ENCODE results near the gene OR2A1.
"Not testable (repeated sequence)": the region's sequence is repeated elsewhere in the genome, so short reads cannot be mapped to it uniquely, and the experiment has no call there.

The OR2A1 gene

DNA sequence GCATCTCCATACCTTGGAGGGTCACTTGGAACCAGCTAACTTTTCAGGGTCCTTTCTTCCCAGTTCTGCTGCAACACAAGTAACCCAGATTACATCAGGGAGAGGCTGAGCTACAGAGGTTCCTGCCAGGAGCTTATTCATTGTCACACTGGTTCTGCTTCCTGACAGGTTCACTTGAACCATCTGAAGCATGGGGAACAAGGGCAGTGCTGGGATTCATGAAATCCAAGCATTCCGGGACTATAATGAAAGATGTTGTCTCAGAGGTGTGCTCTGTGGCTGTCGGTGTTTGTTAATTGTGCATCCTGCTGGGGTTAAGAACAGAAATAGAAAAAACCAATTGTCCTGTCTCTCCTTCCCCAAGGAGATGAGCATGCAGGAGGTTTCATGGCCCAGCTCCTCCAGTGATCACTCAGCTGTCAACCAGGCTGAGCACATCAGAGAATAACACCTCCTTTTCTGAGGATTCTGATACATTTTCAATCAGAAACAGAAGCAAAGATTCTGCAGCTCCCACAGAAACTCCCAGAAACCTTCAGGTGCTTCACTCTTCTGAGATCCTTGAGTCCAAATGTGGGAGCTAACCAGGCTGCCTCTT, at the start of gene OR2A1:
Gene OR2A1, plus strand, starts transcription at position 548 of the 598 bp plus-strand sequence. CDS start 5,706 bp downstream, outside the sequence.
- DNase-seq (ENCODE audit: low read depth in 1 of 2, low spot score in 1 of 2): not testable (repeated sequence)

DNA sequence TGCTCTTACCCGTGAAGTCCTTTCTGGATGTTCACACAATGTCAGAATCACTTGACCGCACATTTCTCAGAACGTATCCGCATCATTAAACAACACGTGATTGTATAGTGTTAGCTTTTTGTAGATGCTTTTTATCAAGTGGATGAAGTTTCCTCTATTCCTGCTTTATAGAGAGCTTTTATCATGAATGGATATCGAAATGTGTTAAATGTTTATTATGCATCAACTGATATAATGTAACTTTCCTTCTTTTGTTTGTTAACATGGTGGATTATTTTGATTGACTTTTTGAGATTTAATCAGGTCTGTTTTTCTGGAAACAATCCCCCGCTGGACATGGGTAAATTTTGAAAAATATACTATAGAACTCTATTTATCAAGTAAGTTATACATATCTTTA, 47.5 kb upstream of the OR2A1 start, which contains the start of gene OR2A7:
Gene OR2A7, minus strand, starts transcription at position 101 of the 400 bp plus-strand sequence. CDS start 5,164 bp downstream, outside the sequence.
- not testable (repeated sequence) for DNase-seq (ENCODE audit: low read depth in 1 of 2, low spot score in 1 of 2)

DNA sequence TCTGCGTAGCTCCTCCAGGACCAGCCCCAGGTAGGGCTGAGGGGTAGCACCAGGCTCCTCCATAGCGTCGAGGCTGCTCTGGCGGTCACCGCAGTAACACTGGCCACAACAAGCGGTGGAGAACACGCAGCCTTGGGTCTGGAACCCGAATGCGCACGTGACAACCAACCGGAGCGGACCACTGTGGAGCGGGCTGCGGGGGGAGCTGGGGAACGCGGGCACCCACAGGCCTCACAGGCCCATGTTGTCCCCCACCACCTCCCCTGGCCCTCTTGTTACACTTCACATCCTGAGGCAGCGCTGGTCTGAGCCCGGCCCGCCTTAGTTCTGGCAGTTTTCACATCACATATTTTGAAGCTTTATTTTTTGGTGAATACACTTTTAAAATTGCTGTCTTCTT, 43.0 kb upstream of the OR2A1 start, which contains the start of gene CTAGE8:
Gene CTAGE8, minus strand, starts transcription at position 101 of the 400 bp plus-strand sequence. Its CDS starts 38 bp downstream, at position 63.
- DNase-seq (ENCODE audit: low read depth in 1 of 2, low spot score in 1 of 2): not testable (repeated sequence)

DNA sequence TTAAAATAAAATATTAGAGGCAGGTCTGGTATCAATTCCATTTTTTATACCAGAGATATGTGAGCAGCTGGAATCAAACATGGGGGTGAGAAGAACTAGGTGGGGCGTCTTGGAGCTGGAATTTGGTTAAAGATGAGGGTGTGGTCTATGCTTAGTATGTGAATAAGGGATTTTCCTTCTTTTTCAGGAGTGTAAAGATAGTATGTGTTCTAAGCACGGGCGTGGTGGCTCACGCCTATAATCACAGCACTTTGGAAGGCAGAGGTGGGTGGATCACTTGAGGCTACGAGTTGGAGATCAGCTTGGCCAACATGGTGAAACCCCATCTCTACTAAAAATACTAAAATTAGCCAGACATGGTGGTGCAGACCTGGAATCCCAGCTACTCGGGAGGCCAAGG, 36.9 kb upstream of the OR2A1 start:
- not testable (repeated sequence) for DNase-seq (ENCODE audit: low read depth in 1 of 2, low spot score in 1 of 2)

DNA sequence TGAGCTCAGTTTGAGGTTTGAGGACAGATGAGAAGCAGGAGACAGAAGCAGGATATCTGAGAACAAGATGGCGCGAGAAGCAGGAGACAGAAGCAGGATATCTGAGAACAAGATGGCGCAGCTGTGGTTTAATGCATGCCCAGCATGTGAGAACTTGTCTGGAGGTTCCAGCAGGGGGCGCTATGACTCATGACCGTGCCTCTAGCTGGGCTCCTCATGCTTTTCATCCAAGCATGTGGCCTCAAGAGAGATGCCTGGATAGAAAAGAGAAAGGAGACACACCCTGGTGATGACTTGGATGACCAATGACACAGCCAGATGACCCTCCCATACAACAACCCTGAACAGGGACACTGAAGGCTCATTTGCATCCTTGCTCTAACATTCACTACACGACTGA, 32.2 kb upstream of the OR2A1 start:
- DNase-seq (ENCODE audit: low read depth in 1 of 2, low spot score in 1 of 2): not testable (repeated sequence)

DNA sequence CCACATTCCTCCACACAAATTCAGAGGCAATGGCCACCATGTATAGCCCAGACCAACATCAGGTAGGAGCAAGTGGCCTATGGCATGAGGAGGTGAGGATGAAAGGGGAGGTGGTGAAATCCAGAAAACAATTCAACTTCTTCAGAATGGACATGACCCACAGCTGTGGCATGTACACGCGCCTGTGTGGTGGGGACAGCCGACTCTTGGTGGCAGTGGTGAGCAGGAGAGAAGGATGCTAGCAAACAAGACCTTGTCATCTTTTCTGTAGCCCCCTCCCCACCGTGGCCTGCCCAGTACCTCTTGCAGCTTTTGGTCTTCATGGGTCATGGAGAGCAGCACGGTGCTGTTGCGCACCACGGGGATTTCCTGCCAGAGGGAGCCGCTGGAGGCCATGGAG, 30.2 kb upstream of the OR2A1 start:
- DNase-seq (ENCODE audit: low read depth in 1 of 2, low spot score in 1 of 2): not testable (repeated sequence)

DNA sequence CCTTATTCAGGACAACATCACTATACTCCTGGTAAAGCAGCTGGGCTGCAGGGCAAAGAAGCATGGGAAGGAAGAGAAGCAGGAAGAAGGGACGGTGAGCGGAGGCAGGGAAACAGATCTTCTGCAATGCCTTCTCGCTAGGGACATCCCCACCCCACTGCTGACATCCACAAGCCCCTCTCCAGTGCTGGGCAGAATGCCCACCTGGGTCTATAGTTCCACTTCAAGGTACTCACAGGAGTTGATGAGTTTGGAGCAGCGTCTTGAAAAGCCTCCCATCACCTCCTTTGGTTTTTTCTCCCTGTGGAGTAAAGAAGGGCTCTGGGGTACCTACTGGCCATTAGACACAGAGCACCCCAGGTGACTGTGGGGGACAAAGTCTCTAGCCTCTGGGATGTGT, 29.7 kb upstream of the OR2A1 start:
- not testable (repeated sequence) for DNase-seq (ENCODE audit: low read depth in 1 of 2, low spot score in 1 of 2)

- DNase-seq (ENCODE audit: low read depth in 1 of 2, low spot score in 1 of 2): not testable (repeated sequence)
Measured at GRCh38 chr7:144283716-144284115, 28.5 kb upstream of the OR2A1 start.

GRCh38 chr7:144287171-144287784, 24.9 kb upstream of the OR2A1 start:
- not testable (repeated sequence) for DNase-seq (ENCODE audit: low read depth in 1 of 2, low spot score in 1 of 2)

DNA sequence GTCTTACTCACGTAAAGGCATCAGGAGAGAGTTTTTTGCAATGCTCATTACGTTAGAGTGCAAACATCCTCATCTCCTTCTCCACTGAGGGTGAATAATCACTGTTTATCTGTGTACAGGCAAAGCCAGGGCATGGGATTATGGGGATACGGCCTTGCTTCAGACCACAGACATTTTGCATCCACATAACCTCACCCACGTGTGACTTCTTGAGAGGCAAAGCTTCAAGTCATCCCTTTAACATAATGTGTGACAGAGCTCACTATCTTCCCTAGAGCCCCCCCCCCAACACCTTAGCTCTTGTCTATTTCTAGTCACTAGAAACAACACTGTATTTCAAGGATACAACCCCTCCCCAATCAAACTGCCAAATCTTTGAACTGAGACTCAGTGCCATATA, 20.6 kb upstream of the OR2A1 start:
- DNase-seq (ENCODE audit: low read depth in 1 of 2, low spot score in 1 of 2): not testable (repeated sequence)

- DNase-seq (ENCODE audit: low read depth in 1 of 2, low spot score in 1 of 2): not testable (repeated sequence)
Measured at GRCh38 chr7:144292384-144293161, 19.6 kb upstream of the OR2A1 start.

GRCh38 chr7:144293794-144294499, 18.3 kb upstream of the OR2A1 start:
- DNase-seq (ENCODE audit: low read depth in 1 of 2, low spot score in 1 of 2): not testable (repeated sequence)

- DNase-seq (ENCODE audit: low read depth in 1 of 2, low spot score in 1 of 2): not testable (repeated sequence)
Measured at GRCh38 chr7:144302578-144303303, 9.5 kb upstream of the OR2A1 start.

GRCh38 chr7:144303607-144304006, 8.6 kb upstream of the OR2A1 start:
- not testable (repeated sequence) for DNase-seq (ENCODE audit: low read depth in 1 of 2, low spot score in 1 of 2)

DNA sequence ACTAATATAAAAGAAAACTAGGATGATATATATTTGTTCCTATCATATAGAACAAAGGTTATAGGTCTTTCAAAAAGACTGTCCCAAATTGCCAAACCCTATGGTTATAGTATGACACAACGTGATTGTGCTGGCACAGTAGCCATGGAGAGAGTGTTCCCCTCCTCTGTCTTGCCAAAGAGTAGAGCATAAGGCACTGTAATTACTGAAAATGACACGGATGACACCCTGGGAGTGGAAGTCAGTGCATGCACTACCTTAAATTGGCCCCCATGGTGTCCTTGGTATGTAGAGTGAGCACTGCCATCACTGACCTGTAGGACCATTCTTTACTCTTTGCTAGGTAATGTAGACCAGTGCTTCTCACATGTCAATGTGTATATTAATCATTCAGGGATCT, 7.1 kb upstream of the OR2A1 start:
- DNase-seq (ENCODE audit: low read depth in 1 of 2, low spot score in 1 of 2): not testable (repeated sequence)

GRCh38 chr7:144309702-144310101, 2.5 kb upstream of the OR2A1 start:
- not testable (repeated sequence) for DNase-seq (ENCODE audit: low read depth in 1 of 2, low spot score in 1 of 2)

DNA sequence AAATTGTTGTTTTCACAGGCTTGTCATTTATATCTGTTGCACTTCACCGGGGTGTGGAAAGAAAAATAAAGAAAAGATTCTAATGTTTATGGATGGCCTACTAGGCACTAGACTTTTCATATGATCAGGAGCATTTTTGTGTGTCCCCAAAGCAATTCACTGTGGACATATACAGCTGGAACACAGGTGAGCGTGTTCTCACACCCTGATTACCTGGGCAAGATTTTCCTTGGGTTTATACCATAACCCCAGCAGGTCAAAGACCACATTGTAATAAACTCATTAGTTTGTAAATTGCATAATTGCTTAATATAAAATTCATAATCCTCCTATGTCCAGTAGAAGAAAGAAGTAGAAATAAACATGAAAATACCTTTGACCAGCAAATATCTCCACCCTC, 1.0 kb upstream of the OR2A1 start:
- DNase-seq (ENCODE audit: low read depth in 1 of 2, low spot score in 1 of 2): not testable (repeated sequence)

- DNase-seq (ENCODE audit: low read depth in 1 of 2, low spot score in 1 of 2): not testable (repeated sequence)
Measured at GRCh38 chr7:144317537-144317936, 5.3 kb downstream of the OR2A1 start.

- not testable (repeated sequence) for DNase-seq (ENCODE audit: low read depth in 1 of 2, low spot score in 1 of 2)
Measured at GRCh38 chr7:144319547-144319946, 7.3 kb downstream of the OR2A1 start.

GRCh38 chr7:144321677-144322206, 9.5 kb downstream of the OR2A1 start:
- DNase-seq (ENCODE audit: low read depth in 1 of 2, low spot score in 1 of 2): not testable (repeated sequence)

Data from activated CD4-positive, alpha-beta T cell treated with anti-CD3 and anti-CD28 coated beads, Interleukin-2, amount 50 U/mL, for 24 hours (primary cell).